Measurements from ENCODE around the gene GAK.

DNA sequence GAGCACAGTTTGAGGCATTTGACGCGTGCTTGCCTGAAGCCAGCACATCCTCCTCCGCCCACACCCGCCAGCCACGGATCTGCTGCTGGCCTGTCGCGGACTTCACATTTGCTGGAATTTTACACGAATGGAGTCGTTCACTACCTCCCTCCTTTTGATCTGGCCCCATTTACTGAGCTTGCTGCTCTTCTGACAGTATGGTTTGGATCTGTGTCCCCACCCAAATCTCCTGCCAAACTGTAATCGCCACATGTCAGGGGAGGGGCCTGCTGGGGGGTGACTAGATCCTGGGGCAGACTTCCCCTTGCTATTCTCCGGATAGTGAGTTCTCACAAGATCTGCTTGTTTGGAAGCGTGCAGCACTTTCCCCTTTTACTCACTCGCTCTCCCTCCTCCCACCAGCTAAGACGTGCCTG, 86.3 kb downstream of the GAK start:
- TF ChIP-seq, protein P1, sequence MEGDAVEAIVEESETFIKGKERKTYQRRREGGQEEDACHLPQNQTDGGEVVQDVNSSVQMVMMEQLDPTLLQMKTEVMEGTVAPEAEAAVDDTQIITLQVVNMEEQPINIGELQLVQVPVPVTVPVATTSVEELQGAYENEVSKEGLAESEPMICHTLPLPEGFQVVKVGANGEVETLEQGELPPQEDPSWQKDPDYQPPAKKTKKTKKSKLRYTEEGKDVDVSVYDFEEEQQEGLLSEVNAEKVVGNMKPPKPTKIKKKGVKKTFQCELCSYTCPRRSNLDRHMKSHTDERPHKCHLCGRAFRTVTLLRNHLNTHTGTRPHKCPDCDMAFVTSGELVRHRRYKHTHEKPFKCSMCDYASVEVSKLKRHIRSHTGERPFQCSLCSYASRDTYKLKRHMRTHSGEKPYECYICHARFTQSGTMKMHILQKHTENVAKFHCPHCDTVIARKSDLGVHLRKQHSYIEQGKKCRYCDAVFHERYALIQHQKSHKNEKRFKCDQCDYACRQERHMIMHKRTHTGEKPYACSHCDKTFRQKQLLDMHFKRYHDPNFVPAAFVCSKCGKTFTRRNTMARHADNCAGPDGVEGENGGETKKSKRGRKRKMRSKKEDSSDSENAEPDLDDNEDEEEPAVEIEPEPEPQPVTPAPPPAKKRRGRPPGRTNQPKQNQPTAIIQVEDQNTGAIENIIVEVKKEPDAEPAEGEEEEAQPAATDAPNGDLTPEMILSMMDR (optimal IDR thresholded peaks at IDR 0.05 in 1 of 3, IDR thresholded peaks at IDR 0.05 in 1 of 3, conservative IDR thresholded peaks at IDR 0.05 in 1 of 3; ENCODE audit: extremely low read depth in 1 of 3, insufficient read depth in 2 of 3, low read length in 3 of 3): no peak
- TF ChIP-seq EZH2 (IDR thresholded peaks at IDR 0.05; ENCODE audit: low read length): no peak

Measured in keratinocyte (primary cell).